Measurements from ENCODE around the gene SELENOI.
A peak's percentile ranks its signal among the peaks of the same experiment; 100 is the strongest.

Gene SELENOI

GRCh38 chr2:26345545-26346453 lies at the start of gene SELENOI:
SELENOI (plus strand) TSS chr2:26346143; CDS start chr2:26346233, 90 bp downstream.
- H3K4me1 ChIP-seq (ENCODE audit: low read length) = peaks cover 19% of the 10 kb centered on the region

GRCh38 chr2:26297061-26297460 lies 48.9 kb upstream of the SELENOI start:
- 0 out of 2 replicates have a peak, but pooled peaks cover 4% of the 10 kb centered on the region for H3K4me1 ChIP-seq (ENCODE audit: low read length)
- H3K9me2 ChIP-seq (replicated peaks; ENCODE audit: insufficient read depth, low read length) = no peaks in the 10 kb centered on the region
- DNase-seq = no peak
- no peak overlapping the region for H3K4me3 ChIP-seq (ENCODE audit: low read length)
- H3K9me3 ChIP-seq (replicated peaks; ENCODE audit: insufficient read depth, low read length) = no peaks in the 10 kb centered on the region
- H3K27ac ChIP-seq (ENCODE audit: low read length) = no peak overlapping the region
- no peaks in the 10 kb centered on the region for H3K27me3 ChIP-seq (replicated peaks; ENCODE audit: insufficient read depth, low read length)
- H3K36me3 ChIP-seq (replicated peaks; ENCODE audit: insufficient read depth, low read length) = no peaks in the 10 kb centered on the region
- H2AFZ ChIP-seq (ENCODE audit: low read length) = no peak overlapping the region
- no peaks in the 10 kb centered on the region for H3K79me2 ChIP-seq (ENCODE audit: low read length)
- H3K9ac ChIP-seq (ENCODE audit: low read length) = no peak overlapping the region
- no peak overlapping the region for H3K4me2 ChIP-seq (ENCODE audit: low read depth, low read length)
- no peaks in the 10 kb centered on the region for H4K20me1 ChIP-seq (ENCODE audit: insufficient read depth, low read length)
- TF ChIP-seq EZH2 (optimal IDR thresholded peaks at IDR 0.05; ENCODE audit: low read depth, low read length) = no peak
- no peak for TF ChIP-seq EZH2phosphoT487 (IDR thresholded peaks at IDR 0.05; ENCODE audit: low read length)
- TF ChIP-seq CTCF (IDR thresholded peaks at IDR 0.05; ENCODE audit: low read length) = no peak
- no peaks in the 10 kb centered on the region for H3F3A ChIP-seq (ENCODE audit: insufficient read depth, low read length)

More at GRCh38 chr2:26345545-26346453, at the start of gene SELENOI:
- no peaks in the 10 kb centered on the region for H3K27me3 ChIP-seq (replicated peaks; ENCODE audit: insufficient read depth, low read length)
- H3K79me2 ChIP-seq (ENCODE audit: low read length) = peaks cover 70% of the 10 kb centered on the region
- DNase-seq = peak; percentile 100
- H3K27ac ChIP-seq (ENCODE audit: low read length) = peak within 1 kb of the TSS; percentile 84
- H3K9me2 ChIP-seq (replicated peaks; ENCODE audit: insufficient read depth, low read length) = no peaks in the 10 kb centered on the region
- peak within 1 kb of the TSS; percentile 93 for H3K4me2 ChIP-seq (ENCODE audit: low read depth, low read length)
- no peaks in the 10 kb centered on the region; the same call in 1 of the 2 replicates for H4K20me1 ChIP-seq (ENCODE audit: insufficient read depth, low read length)
- H3F3A ChIP-seq (ENCODE audit: insufficient read depth, low read length) = peaks cover 11% of the 10 kb centered on the region
- no peaks in the 10 kb centered on the region for H3K9me3 ChIP-seq (replicated peaks; ENCODE audit: insufficient read depth, low read length)
- no peaks in the 10 kb centered on the region; the same call in 1 of the 2 replicates for H3K36me3 ChIP-seq (replicated peaks; ENCODE audit: insufficient read depth, low read length)
- peak within 1 kb of the TSS; percentile 73 for H2AFZ ChIP-seq (ENCODE audit: low read length)
- no peak for TF ChIP-seq CTCF (IDR thresholded peaks at IDR 0.05; ENCODE audit: low read length)
- TF ChIP-seq EZH2phosphoT487 (IDR thresholded peaks at IDR 0.05; ENCODE audit: low read length) = no peak
- TF ChIP-seq EZH2 (optimal IDR thresholded peaks at IDR 0.05; ENCODE audit: low read depth, low read length) = no peak
- peak within 1 kb of the TSS; percentile 88 for H3K4me3 ChIP-seq (ENCODE audit: low read length)
- H3K9ac ChIP-seq (ENCODE audit: low read length) = peak within 1 kb of the TSS; percentile 90

- Histone ChIP-seq H2AFZ (ENCODE audit: low read length) (no peak overlapping the region), H3K36me3 (replicated peaks; ENCODE audit: insufficient read depth, low read length) (no peaks in the 10 kb centered on the region), H3K9ac (ENCODE audit: low read length) (no peak overlapping the region), H3K79me2 (ENCODE audit: low read length) (no peaks in the 10 kb centered on the region), H3K4me2 (ENCODE audit: low read depth, low read length) (no peak overlapping the region), H3K4me1 (ENCODE audit: low read length) (0 out of 2 replicates have a peak, but pooled peaks cover 4% of the 10 kb centered on the region), H3K27ac (ENCODE audit: low read length) (no peak overlapping the region), H4K20me1 (ENCODE audit: insufficient read depth, low read length) (no peaks in the 10 kb centered on the region), H3K27me3 (replicated peaks; ENCODE audit: insufficient read depth, low read length) (no peaks in the 10 kb centered on the region), H3K9me2 (replicated peaks; ENCODE audit: insufficient read depth, low read length) (no peaks in the 10 kb centered on the region), H3F3A (ENCODE audit: insufficient read depth, low read length) (no peaks in the 10 kb centered on the region), H3K9me3 (replicated peaks; ENCODE audit: insufficient read depth, low read length) (no peaks in the 10 kb centered on the region), H3K4me3 (ENCODE audit: low read length) (no peak overlapping the region)
- DNase-seq = no peak
- TF ChIP-seq CTCF (IDR thresholded peaks at IDR 0.05; ENCODE audit: low read length) (no peak), EZH2phosphoT487 (IDR thresholded peaks at IDR 0.05; ENCODE audit: low read length) (no peak), EZH2 (optimal IDR thresholded peaks at IDR 0.05; ENCODE audit: low read depth, low read length) (no peak)
Observed at GRCh38 chr2:26298286-26298637, 47.7 kb upstream of the SELENOI start.

All from MM.1S (cell line).